Measurements from ENCODE around the gene SLC32A1. TPM values are rescaled to one million over a fixed set of nuclear protein-coding genes. Genes with fewer than 3 reads are reported as not detected.

The SLC32A1 gene
- total RNA-seq, 1 donor from 2014 or later = 0.04 TPM

GRCh38 chr20:38760978-38761377, 36.7 kb downstream of the SLC32A1 start:
- TF ChIP-seq EZH2phosphoT487 (IDR thresholded peaks at IDR 0.05) (no peak), EZH2 (IDR thresholded peaks at IDR 0.05) (no peak)
- H3K79me2 ChIP-seq (ENCODE audit: low read depth) = no peaks in the 10 kb centered on the region
- H3K27ac ChIP-seq = no peak overlapping the region
- H3K9me3 Mint-ChIP-seq = no peaks in the 10 kb centered on the region
- no peaks in the 10 kb centered on the region for H3K4me1 ChIP-seq
- no peaks in the 10 kb centered on the region for H3K9me3 ChIP-seq (ENCODE audit: low read depth)
- no peak overlapping the region for H3K27ac Mint-ChIP-seq
- H3K4me3 Mint-ChIP-seq = no peak overlapping the region
- H3K4me3 ChIP-seq = no peak overlapping the region
- no peaks in the 10 kb centered on the region for H3K27me3 ChIP-seq
- H3F3A ChIP-seq (ENCODE audit: low read depth) = no peaks in the 10 kb centered on the region
- DNase-seq (ENCODE audit: low spot score) = no peak
- H3K4me2 ChIP-seq = no peak overlapping the region
- no peak overlapping the region for H2AFZ ChIP-seq (replicated peaks)
- no peak overlapping the region for H3K9ac ChIP-seq
- peaks cover 2% of the 10 kb centered on the region for H3K4me1 Mint-ChIP-seq
- no peaks in the 10 kb centered on the region for H3K36me3 ChIP-seq
- H3K36me3 Mint-ChIP-seq = peaks cover 35% of the 10 kb centered on the region
- H3K27me3 Mint-ChIP-seq (ENCODE audit: insufficient read depth, low read depth) = no peaks in the 10 kb centered on the region
- H4K20me1 ChIP-seq (ENCODE audit: low read depth) = no peaks in the 10 kb centered on the region

GRCh38 chr20:38762174-38762573, 37.9 kb downstream of the SLC32A1 start:
- Histone ChIP-seq H3K27me3 (no peaks in the 10 kb centered on the region), H3F3A (ENCODE audit: low read depth) (no peaks in the 10 kb centered on the region), H3K36me3 (no peaks in the 10 kb centered on the region), H3K79me2 (ENCODE audit: low read depth) (no peaks in the 10 kb centered on the region), H4K20me1 (ENCODE audit: low read depth) (no peaks in the 10 kb centered on the region), H3K4me2 (no peak overlapping the region), H3K9ac (no peak overlapping the region), H3K4me1 (no peaks in the 10 kb centered on the region), H3K27ac (no peak overlapping the region), H3K4me3 (no peak overlapping the region), H2AFZ (replicated peaks) (no peak overlapping the region), H3K9me3 (ENCODE audit: low read depth) (no peaks in the 10 kb centered on the region)
- no peak for DNase-seq (ENCODE audit: low spot score)
- no peak for TF ChIP-seq EZH2phosphoT487 (IDR thresholded peaks at IDR 0.05)
- Mint-ChIP-seq H3K4me1 (peaks cover 2% of the 10 kb centered on the region), H3K4me3 (no peak overlapping the region), H3K36me3 (peaks cover 31% of the 10 kb centered on the region), H3K27ac (no peak overlapping the region), H3K27me3 (ENCODE audit: insufficient read depth, low read depth) (no peaks in the 10 kb centered on the region), H3K9me3 (no peaks in the 10 kb centered on the region)

- no peaks in the 10 kb centered on the region for H4K20me1 ChIP-seq (ENCODE audit: low read depth)
- no peaks in the 10 kb centered on the region for H3K27me3 ChIP-seq
- H3K4me3 ChIP-seq = no peak overlapping the region
- no peaks in the 10 kb centered on the region for H3K4me1 ChIP-seq
- no peak overlapping the region for H3K4me2 ChIP-seq
- no peak for DNase-seq (ENCODE audit: low spot score)
- no peak overlapping the region for H2AFZ ChIP-seq (replicated peaks)
- H3K27ac Mint-ChIP-seq = no peak overlapping the region
- no peaks in the 10 kb centered on the region for H3K9me3 Mint-ChIP-seq
- H3K36me3 ChIP-seq = no peaks in the 10 kb centered on the region
- H3K9me3 ChIP-seq (ENCODE audit: low read depth) = no peaks in the 10 kb centered on the region
- no peaks in the 10 kb centered on the region for H3K79me2 ChIP-seq (ENCODE audit: low read depth)
- no peaks in the 10 kb centered on the region for H3F3A ChIP-seq (ENCODE audit: low read depth)
- no peak for TF ChIP-seq EZH2 (IDR thresholded peaks at IDR 0.05)
- no peak for TF ChIP-seq EZH2phosphoT487 (IDR thresholded peaks at IDR 0.05)
- no peak for TF ChIP-seq CTCF (IDR thresholded peaks at IDR 0.05)
- H3K36me3 Mint-ChIP-seq = peaks cover 34% of the 10 kb centered on the region
- H3K27ac ChIP-seq = no peak overlapping the region
- no peak overlapping the region for H3K9ac ChIP-seq
- peaks cover 2% of the 10 kb centered on the region for H3K4me1 Mint-ChIP-seq
- H3K27me3 Mint-ChIP-seq (ENCODE audit: insufficient read depth, low read depth) = no peaks in the 10 kb centered on the region
- no peak overlapping the region for H3K4me3 Mint-ChIP-seq
Observed at GRCh38 chr20:38763616-38764015, 39.3 kb downstream of the SLC32A1 start.

GRCh38 chr20:38764567-38765318, 40.5 kb downstream of the SLC32A1 start:
- no peak for DNase-seq (ENCODE audit: low spot score)
- H3K9me3 Mint-ChIP-seq = no peaks in the 10 kb centered on the region
- Histone ChIP-seq H2AFZ (replicated peaks) (no peak overlapping the region), H3K9ac (no peak overlapping the region), H3K4me3 (no peak overlapping the region), H3K36me3 (no peaks in the 10 kb centered on the region), H3K79me2 (ENCODE audit: low read depth) (no peaks in the 10 kb centered on the region), H3K4me1 (no peaks in the 10 kb centered on the region), H3K9me3 (ENCODE audit: low read depth) (no peaks in the 10 kb centered on the region), H3K27me3 (no peaks in the 10 kb centered on the region), H4K20me1 (ENCODE audit: low read depth) (no peaks in the 10 kb centered on the region), H3F3A (ENCODE audit: low read depth) (no peaks in the 10 kb centered on the region), H3K27ac (no peak overlapping the region), H3K4me2 (no peak overlapping the region)
- no peak overlapping the region for H3K4me3 Mint-ChIP-seq
- peaks cover 39% of the 10 kb centered on the region for H3K36me3 Mint-ChIP-seq
- H3K27ac Mint-ChIP-seq = peak overlapping the region; percentile 70
- H3K27me3 Mint-ChIP-seq (ENCODE audit: insufficient read depth, low read depth) = no peaks in the 10 kb centered on the region
- peaks cover 2% of the 10 kb centered on the region for H3K4me1 Mint-ChIP-seq
- TF ChIP-seq CTCF (IDR thresholded peaks at IDR 0.05) (no peak), EZH2 (IDR thresholded peaks at IDR 0.05) (no peak), EZH2phosphoT487 (IDR thresholded peaks at IDR 0.05) (no peak)
